GM18861 (cell line): Measurements from ENCODE around the gene TTLL6.

Source experiments
- ATAC-seq: cut with Tn5 transposase; IDR thresholded peaks from one replicate; pipeline ENCODE4 v1.9.1; 2021; ENCODE audit not compliant: unreplicated experiment

The TTLL6 gene

GRCh38 chr17:48738803-48739526 is 78.1 kb downstream of the TTLL6 start:
- ATAC-seq = no peak

- ATAC-seq = no peak
Measured at GRCh38 chr17:48738424-48738802, 78.6 kb downstream of the TTLL6 start.

DNA sequence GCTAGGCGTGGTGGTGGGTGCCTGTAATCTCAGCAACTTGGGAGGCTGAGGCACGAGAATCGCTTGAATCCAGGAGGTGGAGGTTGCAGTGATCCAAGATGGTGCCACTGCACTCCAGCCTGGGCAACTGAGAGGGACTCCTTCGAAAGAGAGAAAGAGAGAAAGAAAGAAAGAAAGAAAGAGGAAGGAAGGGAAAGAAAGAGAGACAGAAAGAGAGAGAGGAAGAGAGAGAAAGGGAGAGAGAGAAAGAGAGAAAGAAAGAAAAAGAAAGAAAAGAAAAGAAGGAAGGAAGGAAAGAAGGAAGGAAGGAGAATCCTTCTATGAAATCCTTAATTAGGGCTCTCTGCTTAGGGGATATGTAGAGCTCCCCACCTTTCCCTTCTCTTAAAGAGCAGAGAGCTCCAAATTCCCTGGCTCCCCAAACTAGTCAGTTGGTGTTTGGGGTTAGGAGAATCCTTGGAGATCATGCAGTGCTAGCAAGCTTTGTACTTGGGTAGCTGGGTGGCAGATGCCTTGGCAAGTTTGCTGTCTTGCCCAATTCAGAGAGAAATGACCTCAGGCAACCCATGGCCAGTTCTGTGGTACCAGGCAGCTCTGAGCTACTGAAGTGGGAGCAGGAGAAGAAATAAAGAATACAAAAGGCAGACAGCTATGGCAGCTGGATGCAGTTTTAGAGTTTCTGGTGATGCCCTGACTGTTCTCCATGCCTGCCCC is 79.5 kb downstream of the TTLL6 start:
- ATAC-seq = no peak

- no peak for ATAC-seq
Measured at GRCh38 chr17:48735062-48735351, 82.0 kb downstream of the TTLL6 start.

- ATAC-seq = no peak
Measured at GRCh38 chr17:48734333-48735061, 82.5 kb downstream of the TTLL6 start.

- no peak for ATAC-seq
Measured at GRCh38 chr17:48733632-48734328, 83.2 kb downstream of the TTLL6 start.

GRCh38 chr17:48732688-48733629 is 84.1 kb downstream of the TTLL6 start:
- no peak for ATAC-seq

- ATAC-seq = no peak
Measured at GRCh38 chr17:48731355-48731754, 85.7 kb downstream of the TTLL6 start.

DNA sequence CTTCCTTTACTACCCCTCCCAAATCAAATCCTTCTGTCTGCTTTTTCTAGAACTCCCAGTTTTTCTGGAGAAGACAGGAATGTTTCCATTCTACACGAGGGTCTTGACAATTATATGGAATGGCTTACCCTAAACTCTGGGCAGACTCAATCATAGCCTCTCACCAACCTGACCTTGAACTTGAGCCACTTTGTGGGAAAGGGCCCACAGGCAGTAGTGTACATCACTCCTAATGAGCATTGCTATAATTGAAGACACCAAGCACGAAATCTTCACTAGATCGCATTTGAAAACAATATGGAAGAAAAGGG is 86.8 kb downstream of the TTLL6 start:
- ATAC-seq = no peak

DNA sequence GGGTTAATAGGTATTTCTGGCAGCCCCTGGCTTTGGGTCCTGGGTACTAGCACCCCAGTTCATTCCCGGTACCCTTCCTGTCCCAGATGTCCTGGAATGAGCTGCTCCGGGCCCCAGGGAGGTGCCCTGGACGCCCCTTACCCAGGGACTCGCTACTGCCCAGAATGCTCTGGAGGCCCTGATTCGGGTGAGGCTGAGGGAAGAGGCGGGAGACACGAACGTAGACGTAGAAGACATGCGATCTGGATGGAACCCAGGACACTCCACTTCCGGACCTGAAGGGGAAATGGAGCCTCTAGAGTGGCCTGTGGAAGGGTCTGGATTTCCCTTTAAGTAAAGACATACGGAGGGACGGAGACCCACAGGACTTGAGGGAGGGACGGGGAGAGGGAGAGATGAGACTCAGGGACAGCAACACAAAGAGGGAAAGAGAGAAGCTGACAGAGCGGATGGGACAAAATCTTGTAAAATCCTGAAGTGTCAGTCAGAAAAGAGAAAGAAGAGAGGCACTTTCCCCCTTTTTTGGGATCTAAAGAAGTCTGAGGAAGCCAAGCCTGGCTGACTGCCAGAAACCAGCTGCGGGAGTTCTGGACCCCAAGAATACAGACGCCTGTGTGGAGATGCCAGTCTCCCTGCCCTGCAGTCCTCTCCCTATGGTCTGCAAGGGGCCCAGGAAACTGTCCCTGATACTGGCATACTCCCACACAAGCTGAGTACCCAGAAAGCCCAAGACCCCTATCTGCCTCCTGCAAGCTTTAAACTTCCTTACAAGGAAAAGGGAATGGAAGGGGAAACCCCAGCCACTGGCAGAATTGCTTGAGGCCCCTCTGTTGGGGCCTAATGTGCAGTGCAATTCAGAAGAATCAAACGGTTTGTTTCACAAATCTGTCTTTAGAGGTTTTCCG is 87.4 kb downstream of the TTLL6 start:
- ATAC-seq = no peak

- no peak for ATAC-seq
Measured at GRCh38 chr17:48728232-48729231, 88.5 kb downstream of the TTLL6 start, which contains the start of gene HOXB13. HOXB13 (minus strand) TSS chr17:48728750; CDS start chr17:48728593, 157 bp downstream.

- no peak for ATAC-seq
Measured at GRCh38 chr17:48727415-48728175, 89.4 kb downstream of the TTLL6 start.

DNA sequence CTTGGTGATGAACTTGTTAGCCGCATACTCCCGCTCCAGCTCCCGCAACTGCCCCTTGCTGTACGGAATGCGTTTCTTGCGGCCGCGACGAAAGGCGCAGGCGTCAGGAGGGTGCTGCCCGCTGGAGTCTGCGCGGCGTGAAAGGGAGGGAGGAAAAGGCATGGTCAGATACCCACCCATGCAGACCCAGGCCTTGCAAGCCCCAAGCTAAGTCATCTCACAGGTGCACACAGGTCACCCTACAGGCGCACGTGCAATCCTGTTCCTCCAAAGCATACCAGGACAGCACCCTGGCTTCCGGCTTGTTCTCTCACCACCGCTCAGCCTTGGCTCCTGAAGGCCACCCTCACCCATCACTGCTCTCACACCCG is 90.1 kb downstream of the TTLL6 start:
- no peak for ATAC-seq

DNA sequence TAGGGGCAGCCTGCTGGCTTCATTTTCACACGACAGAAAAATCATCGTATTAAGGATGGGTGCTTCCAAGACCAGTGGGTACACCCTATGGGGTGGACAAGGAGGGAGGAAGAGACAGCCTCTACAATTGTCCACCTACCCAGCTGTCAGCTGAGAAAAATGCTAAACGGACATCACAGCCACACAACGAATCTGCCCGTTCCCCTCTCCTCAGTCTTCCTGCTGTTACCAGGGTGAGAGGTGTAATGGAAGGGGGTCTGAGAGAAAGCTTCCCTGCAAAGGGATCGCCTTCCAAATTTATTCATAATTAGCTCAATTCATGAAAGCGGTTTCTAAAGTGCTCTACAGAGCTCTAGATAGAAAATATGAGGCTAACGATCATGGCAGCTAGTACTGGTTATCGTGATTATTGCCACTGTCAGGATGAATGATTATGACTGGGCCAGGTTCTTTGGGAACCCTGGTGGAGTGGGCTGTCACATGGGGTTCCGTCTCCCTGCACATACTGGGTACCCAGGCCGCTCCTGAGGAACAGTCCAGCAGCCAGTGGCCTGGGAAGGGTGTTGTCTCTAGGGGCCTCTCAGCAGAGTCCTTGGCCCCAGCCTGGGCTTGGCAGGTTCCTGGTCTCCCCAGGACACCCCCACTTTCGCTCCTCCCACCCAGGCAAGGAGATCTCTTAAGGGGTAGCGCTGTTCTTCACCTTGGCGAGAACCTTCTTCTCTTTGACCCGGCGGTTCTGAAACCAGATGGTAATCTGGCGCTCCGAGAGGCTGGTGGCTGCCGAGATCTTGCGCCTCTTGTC is 90.7 kb downstream of the TTLL6 start:
- no peak for ATAC-seq

DNA sequence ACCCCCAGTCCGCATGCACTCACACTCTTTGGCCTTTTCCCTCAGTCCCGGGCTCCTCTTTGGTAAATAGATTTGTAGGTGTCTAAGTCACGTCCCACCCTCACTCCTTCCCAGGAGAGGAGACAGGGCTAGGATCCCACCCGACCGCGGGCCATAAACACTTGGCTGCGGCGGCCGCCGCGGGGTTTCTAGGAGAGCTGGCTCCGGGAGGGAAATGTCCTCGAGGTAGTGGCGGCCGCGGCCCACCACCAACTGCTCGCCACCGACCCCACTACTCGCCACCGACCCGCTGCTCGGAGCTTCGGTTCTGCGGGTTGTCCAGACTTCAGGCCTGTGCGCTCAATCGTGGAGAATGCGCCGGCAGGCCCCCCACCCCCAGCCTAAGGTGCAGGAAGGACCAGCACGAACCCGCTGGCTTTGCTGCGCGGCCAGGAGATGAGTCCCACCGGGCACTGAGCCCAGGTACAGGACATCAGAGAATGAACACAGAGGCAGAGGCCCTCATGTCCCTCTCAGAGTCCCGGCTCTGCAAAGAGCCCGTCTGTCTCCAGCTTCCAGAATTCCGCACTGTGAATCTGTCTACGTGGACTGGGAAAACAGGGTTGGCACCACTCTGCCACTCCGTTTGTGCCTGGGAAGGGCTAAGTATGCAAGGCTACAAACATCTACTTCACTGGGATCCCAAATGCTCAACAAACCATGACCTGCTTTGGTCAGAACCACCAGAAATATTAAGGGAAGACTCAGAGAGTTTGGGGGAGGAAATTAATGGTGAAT is 91.6 kb downstream of the TTLL6 start:
- ATAC-seq = no peak

DNA sequence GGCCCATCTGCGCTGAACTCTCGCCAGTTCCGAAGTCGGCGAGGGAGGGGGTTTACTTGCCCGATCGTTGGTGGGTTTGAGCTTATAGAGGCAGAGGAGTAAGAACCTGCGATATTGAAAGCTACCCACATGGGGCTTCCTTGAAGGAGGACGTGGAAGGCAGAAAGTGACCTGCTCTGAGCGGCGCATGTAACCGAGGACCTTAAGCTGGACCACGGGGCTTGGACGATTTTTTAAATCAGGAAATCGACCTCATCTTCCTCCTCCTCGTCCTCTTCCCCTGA is 92.1 kb downstream of the TTLL6 start:
- ATAC-seq = no peak
